ENCODE measurements around the gene KRT1. TPM values are rescaled to one million over a fixed set of nuclear protein-coding genes. Genes with fewer than 3 reads are reported as not detected.

KRT1 gene
- total and polyA plus RNA-seq, 3 donors from 2014 or later = 0.20 TPM; not detected in 2

- TF ChIP-seq POLR2A (IDR thresholded peaks at IDR 0.05) (no peak), CTCF (IDR thresholded peaks at IDR 0.05) (no peak)
- intact Hi-C loops (cut with DNase I; ENCODE audit: low total_unique reads) = no loop called here
Observed at GRCh38 chr12:52673713-52674432, 6.3 kb downstream of the KRT1 start.

GRCh38 chr12:52673217-52673616, 7.0 kb downstream of the KRT1 start:
- H3K4me1 ChIP-seq = no peaks in the 10 kb centered on the region
- no peak for TF ChIP-seq POLR2A (IDR thresholded peaks at IDR 0.05)
- TF ChIP-seq CTCF (IDR thresholded peaks at IDR 0.05) = no peak
- intact Hi-C loops (cut with DNase I; ENCODE audit: low total_unique reads) = no loop called here
- DNase-seq = no peak
- H3K4me3 ChIP-seq = no peak overlapping the region
- no peaks in the 10 kb centered on the region for H3K9me3 ChIP-seq
- H3K36me3 ChIP-seq (ENCODE audit: low read depth, missing control alignments) = no peaks in the 10 kb centered on the region
- 50 to 75% methylated on average over 5 of the region's 5 CpGs for WGBS, 2 donors
- no peaks in the 10 kb centered on the region for H3K27me3 ChIP-seq
- no peak overlapping the region for H3K27ac ChIP-seq

More at GRCh38 chr12:52673713-52674432, 6.3 kb downstream of the KRT1 start:
- Histone ChIP-seq H3K9me3 (no peaks in the 10 kb centered on the region), H3K4me3 (no peak overlapping the region), H3K27me3 (no peaks in the 10 kb centered on the region), H3K36me3 (ENCODE audit: low read depth, missing control alignments) (no peaks in the 10 kb centered on the region), H3K27ac (no peak overlapping the region), H3K4me1 (no peaks in the 10 kb centered on the region)
- no peak for DNase-seq
- WGBS, 2 donors = 82 to 85% methylated on average over 3 of the region's 3 CpGs

- Histone ChIP-seq H3K4me3 (no peak overlapping the region), H3K36me3 (ENCODE audit: low read depth, missing control alignments) (no peaks in the 10 kb centered on the region), H3K27me3 (no peaks in the 10 kb centered on the region), H3K4me1 (no peaks in the 10 kb centered on the region), H3K9me3 (no peaks in the 10 kb centered on the region), H3K27ac (no peak overlapping the region)
- TF ChIP-seq CTCF (IDR thresholded peaks at IDR 0.05) (no peak), POLR2A (IDR thresholded peaks at IDR 0.05) (no peak)
- DNase-seq = no peak
- WGBS, 2 donors = 50 to 76% methylated on average over 2 of the region's 2 CpGs
- intact Hi-C loops (cut with DNase I; ENCODE audit: low total_unique reads) = no loop called here
Observed at GRCh38 chr12:52672321-52672933, 7.8 kb downstream of the KRT1 start.

GRCh38 chr12:52670961-52671360, 9.2 kb downstream of the KRT1 start:
- H3K36me3 ChIP-seq (ENCODE audit: low read depth, missing control alignments) = no peaks in the 10 kb centered on the region

More at GRCh38 chr12:52670961-52671360, 9.2 kb downstream of the KRT1 start:
- Histone ChIP-seq H3K27ac (no peak overlapping the region), H3K27me3 (no peaks in the 10 kb centered on the region), H3K4me1 (no peaks in the 10 kb centered on the region), H3K9me3 (no peaks in the 10 kb centered on the region), H3K4me3 (no peak overlapping the region)
- no peak for DNase-seq
- WGBS, 2 donors = 91 to 94% methylated on average over 3 of the region's 3 CpGs
- intact Hi-C loops (cut with DNase I; ENCODE audit: low total_unique reads) = no loop called here
- no peak for TF ChIP-seq POLR2A (IDR thresholded peaks at IDR 0.05)
- no peak for TF ChIP-seq CTCF (IDR thresholded peaks at IDR 0.05)
